ENCODE results near the gene STYXL2. TPM values are rescaled to one million over a fixed set of nuclear protein-coding genes. Genes with fewer than 3 reads are reported as not detected.

The STYXL2 gene
- total and polyA plus RNA-seq, 2 donors (not counting 3 experiments of a cell fraction or from before 2014, with no cell fraction given), result not detected

DNA sequence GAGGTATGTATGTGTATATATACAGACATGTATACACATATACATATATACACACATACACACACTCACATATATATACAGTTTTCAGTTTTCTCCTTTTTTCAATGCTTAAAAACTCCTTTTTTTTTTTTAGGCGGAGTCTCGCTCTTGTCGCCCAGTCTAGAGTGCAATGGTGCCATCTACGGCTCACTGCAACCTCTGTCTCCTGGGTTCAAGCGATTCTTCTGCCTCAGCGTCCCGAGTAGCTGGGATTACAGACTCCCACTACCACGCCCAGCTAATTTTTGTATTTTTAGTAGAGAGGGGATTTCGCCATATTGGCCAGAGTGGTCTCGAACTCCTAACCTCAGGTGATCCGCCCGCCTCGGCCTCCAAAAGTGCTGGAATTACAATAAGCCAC is 27.0 kb downstream of the STYXL2 start:
- Histone ChIP-seq H2AFZ (ENCODE audit: low read depth, low read length) (no peak overlapping the region), H4K20me1 (replicated peaks; ENCODE audit: control insufficient read depth, extremely low read depth, insufficient read depth, low read length) (no peaks in the 10 kb centered on the region), H3K4me1 (ENCODE audit: control insufficient read depth, extremely low read depth, insufficient read depth, low read length) (no peaks in the 10 kb centered on the region), H3K27ac (ENCODE audit: insufficient read depth, low read depth, low read length) (no peak overlapping the region), H3K9me3 (replicated peaks; ENCODE audit: control insufficient read depth, insufficient read depth, low read length) (no peaks in the 10 kb centered on the region), H3K79me2 (ENCODE audit: control insufficient read depth, insufficient read depth, low read length) (no peaks in the 10 kb centered on the region), H3K9ac (replicated peaks; ENCODE audit: extremely low read depth, insufficient read depth, low read length) (no peak overlapping the region), H3K4me2 (ENCODE audit: insufficient read depth, low read length) (no peak overlapping the region), H3K27me3 (ENCODE audit: control insufficient read depth in 2 of 2, insufficient read depth in 2 of 2, low read length in 2 of 2) (peaks cover 5 to 9% of the 10 kb centered on the region in 2 experiments), H3K4me3 (replicated peaks in 1 of 3; ENCODE audit: insufficient read depth in 1 of 3, low read depth in 1 of 3, low read length in 3 of 3) (no peak overlapping the region), H3K36me3 (ENCODE audit: control insufficient read depth in 2 of 2, extremely low read depth in 1 of 2, insufficient read depth in 2 of 2, low read length in 2 of 2) (no peaks in the 10 kb centered on the region), H3K9me1 (replicated peaks; ENCODE audit: control insufficient read depth, extremely low read depth, insufficient read depth, low read length) (no peaks in the 10 kb centered on the region)
- intact Hi-C loops (cut with micrococcal nuclease) (loop anchor here (5.0 kb wide), 1 partner anchor 54 kb away; no protein-coding TSS in a partner anchor), dilution Hi-C loops (cut with MboI; ENCODE audit: extremely low pct_ligation_motif_present, low sequenced_read_pairs) (no loop called here)
- ChIA-PET CTCF (no interaction called here), POLR2A (no interaction called here)
- BruUV-seq (replicated peaks), result no TSS peak
- no peak for DNase-seq (ENCODE audit: low read depth, low spot score)
- TF ChIP-seq POLR2A (IDR thresholded peaks at IDR 0.05; ENCODE audit: low read depth, low read length) (no peak), MYC (IDR thresholded peaks at IDR 0.05; ENCODE audit: low read depth, low read length) (no peak), GATA2 (IDR thresholded peaks at IDR 0.05; ENCODE audit: insufficient read depth, insufficient read length, low read depth, low read length) (no peak), FOS (IDR thresholded peaks at IDR 0.05; ENCODE audit: borderline replicate concordance, insufficient read depth, low read length) (no peak), EZH2 (IDR thresholded peaks at IDR 0.05; ENCODE audit: borderline replicate concordance, low read depth, low read length, severe bottlenecking) (no peak), JUN (IDR thresholded peaks at IDR 0.05; ENCODE audit: borderline replicate concordance, insufficient read depth, insufficient read length, low read depth) (no peak), POLR2AphosphoS5 (IDR thresholded peaks at IDR 0.05; ENCODE audit: insufficient read depth, low read depth, low read length) (no peak)
- TF ChIP-seq, protein P1, sequence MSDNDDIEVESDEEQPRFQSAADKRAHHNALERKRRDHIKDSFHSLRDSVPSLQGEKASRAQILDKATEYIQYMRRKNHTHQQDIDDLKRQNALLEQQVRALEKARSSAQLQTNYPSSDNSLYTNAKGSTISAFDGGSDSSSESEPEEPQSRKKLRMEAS (IDR thresholded peaks at IDR 0.05; ENCODE audit: insufficient read depth, insufficient read length), result no peak
- TF ChIP-seq, protein P2, sequence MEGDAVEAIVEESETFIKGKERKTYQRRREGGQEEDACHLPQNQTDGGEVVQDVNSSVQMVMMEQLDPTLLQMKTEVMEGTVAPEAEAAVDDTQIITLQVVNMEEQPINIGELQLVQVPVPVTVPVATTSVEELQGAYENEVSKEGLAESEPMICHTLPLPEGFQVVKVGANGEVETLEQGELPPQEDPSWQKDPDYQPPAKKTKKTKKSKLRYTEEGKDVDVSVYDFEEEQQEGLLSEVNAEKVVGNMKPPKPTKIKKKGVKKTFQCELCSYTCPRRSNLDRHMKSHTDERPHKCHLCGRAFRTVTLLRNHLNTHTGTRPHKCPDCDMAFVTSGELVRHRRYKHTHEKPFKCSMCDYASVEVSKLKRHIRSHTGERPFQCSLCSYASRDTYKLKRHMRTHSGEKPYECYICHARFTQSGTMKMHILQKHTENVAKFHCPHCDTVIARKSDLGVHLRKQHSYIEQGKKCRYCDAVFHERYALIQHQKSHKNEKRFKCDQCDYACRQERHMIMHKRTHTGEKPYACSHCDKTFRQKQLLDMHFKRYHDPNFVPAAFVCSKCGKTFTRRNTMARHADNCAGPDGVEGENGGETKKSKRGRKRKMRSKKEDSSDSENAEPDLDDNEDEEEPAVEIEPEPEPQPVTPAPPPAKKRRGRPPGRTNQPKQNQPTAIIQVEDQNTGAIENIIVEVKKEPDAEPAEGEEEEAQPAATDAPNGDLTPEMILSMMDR (IDR thresholded peaks at IDR 0.05; ENCODE audit: extremely low read depth in 1 of 2, insufficient read depth in 1 of 2, low read depth in 1 of 2, low read length in 2 of 2), result no peak
- FAIRE-seq, result no peak

Data from endothelial cell of umbilical vein (primary cell).